KBM-7 (cell line): Measurements from ENCODE around the gene SPDL1.

Experiments
- DNase-seq: peaks from one replicate; pipeline ENCODE4 v3.0.0-alpha.2; 2015
- in situ Hi-C: fragments of 300-500 bp; cut with MboI; formaldehyde crosslinking; loops from 2 replicates; pipeline ENCODE4 v1.14.3; 2020; ENCODE audit warnings: low sequenced_read_pairs, low pct_unique_long_range_greater_than_20kb, mixed read lengths

The SPDL1 gene

DNA sequence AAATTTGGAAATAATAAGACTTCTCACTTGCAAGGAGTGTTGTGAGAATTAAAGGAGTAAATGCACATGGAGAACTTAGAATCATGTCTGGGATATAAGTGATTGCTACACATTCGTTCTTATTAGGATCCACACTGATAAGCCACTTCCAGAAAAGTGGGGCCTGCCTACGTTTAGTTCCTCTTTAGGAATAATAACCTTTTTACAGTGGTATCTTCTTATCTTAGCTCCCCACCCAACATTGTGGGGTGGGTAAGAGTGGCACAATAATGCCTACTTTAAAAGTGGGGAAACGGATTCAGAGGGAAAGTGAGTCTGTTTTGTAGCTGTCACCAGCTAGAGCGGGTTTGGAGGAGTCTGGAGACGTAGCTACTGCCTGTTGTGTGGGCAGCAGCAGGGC, 69.5 kb downstream of the SPDL1 start:
- in situ Hi-C loops, result no loop called here
- DNase-seq, result peak; percentile 43
